CD8-positive, alpha-beta memory T cell (primary cell): ENCODE data around the gene PALM3. TPM values are rescaled to one million over a fixed set of nuclear protein-coding genes. Genes with fewer than 3 reads are reported as not detected.

Source experiments
- CTCF ChIA-PET: fragments of 350-600 bp; sonication (Branson Sonifier 250); formaldehyde crosslinking; loops from one replicate; lab custom pipeline; 2021; ENCODE audit warnings: antibody characterized with exemption; lab: Charles Lee
- POLR2A ChIA-PET: fragments of 350-600 bp; sonication (Branson Sonifier 250); formaldehyde crosslinking; loops from one replicate; lab custom pipeline; 2021; ENCODE audit warnings: antibody characterized with exemption; lab: Charles Lee
- DNase-seq, 5 donors: peaks; one replicate each; pipeline versions ENCODE4 v3.0.0 to v3.0.0-alpha.2; 2020 to 2022; ENCODE audit warnings: mixed read lengths in 1 of 5
- H3K27ac ChIP-seq: one replicate; pipeline ENCODE4 v1.7.0; 2013; ENCODE audit warnings: low read depth, mild to moderate bottlenecking, low read length, moderate library complexity
- H3K27me3 ChIP-seq: 2 replicates; pipeline ENCODE4 v1.7.0; 2013; ENCODE audit warnings: low read length, mild to moderate bottlenecking; ENCODE audit not compliant: insufficient read depth, poor library complexity, severe bottlenecking
- H3K36me3 ChIP-seq: 2 replicates; pipeline ENCODE4 v1.7.0; 2013; ENCODE audit warnings: mild to moderate bottlenecking, low read length, moderate library complexity; ENCODE audit not compliant: insufficient read depth
- H3K4me1 ChIP-seq: 2 replicates; pipeline ENCODE4 v1.7.0; 2013; ENCODE audit warnings: mild to moderate bottlenecking, low read length, moderate library complexity; ENCODE audit not compliant: insufficient read depth
- H3K4me3 ChIP-seq: 2 replicates; pipeline ENCODE4 v1.7.0; 2013; ENCODE audit warnings: mild to moderate bottlenecking, low read length
- H3K9me3 ChIP-seq: 2 replicates; pipeline ENCODE4 v1.7.0; 2013; ENCODE audit warnings: mild to moderate bottlenecking, low read length
- H3K27ac Mint-ChIP-seq, 8 donors: one replicate each; pipeline ENCODE4 v1.8.0; 2020 to 2021; ENCODE audit warnings: mixed read lengths in 8 of 8, mild to moderate bottlenecking in 6 of 8, inconsistent platforms in 3 of 8, moderate library complexity in 3 of 8
- H3K27me3 Mint-ChIP-seq, 2 donors: one replicate each; pipeline ENCODE4 v1.8.0; 2020 to 2021; ENCODE audit warnings: mixed read lengths in 2 of 2, mild to moderate bottlenecking in 1 of 2, moderate library complexity in 1 of 2
- H3K36me3 Mint-ChIP-seq, 3 donors: one replicate each; pipeline ENCODE4 v1.8.0; 2020 to 2021; ENCODE audit warnings: mixed read lengths in 3 of 3, inconsistent platforms in 1 of 3, mild to moderate bottlenecking in 1 of 3
- H3K4me1 Mint-ChIP-seq, 3 donors: one replicate each; pipeline ENCODE4 v1.8.0; 2020 to 2021; ENCODE audit warnings: mixed read lengths in 3 of 3, inconsistent platforms in 1 of 3, mild to moderate bottlenecking in 1 of 3
- H3K4me3 Mint-ChIP-seq, 7 donors: one replicate each; pipeline ENCODE4 v1.8.0; 2020 to 2021; ENCODE audit warnings: mixed read lengths in 7 of 7, mild to moderate bottlenecking in 6 of 7, moderate library complexity in 4 of 7, inconsistent platforms in 2 of 7
- H3K9me3 Mint-ChIP-seq, 5 donors: one replicate each; pipeline ENCODE4 v1.8.0; 2020 to 2022; ENCODE audit warnings: mixed read lengths in 5 of 5, mild to moderate bottlenecking in 3 of 5, moderate library complexity in 2 of 5, inconsistent platforms in 1 of 5
- polyA plus RNA-seq: library from polyadenylated mRNA; unstranded; fragments of 300-500 nt; fragmentation: Illumina TruSeq; gene quantifications from one replicate; pipeline ENCODE4 v1.2.3, GENCODE V29; 2021
- total RNA-seq, 2 experiments: library from RNA; stranded (reverse); gene quantifications; one replicate each; pipeline ENCODE4 v1.2.3, GENCODE V29; 2021

The PALM3 gene
- not detected for total RNA-seq
- not detected for polyA plus RNA-seq

- no peak within 1 kb of the TSS for H3K4me3 ChIP-seq
- Mint-ChIP-seq H3K4me3 (no peak within 1 kb of the TSS), H3K9me3 (no peaks in the 10 kb centered on the region), H3K27ac (peak within 1 kb of the TSS in 2 of 8 donors; percentile 30 to 32), H3K27me3 (peaks cover 20 to 36% of the 10 kb centered on the region in 2 donors), H3K36me3 (no peaks in the 10 kb centered on the region), H3K4me1 (peaks cover 11 to 23% (median 11%) of the 10 kb centered on the region in 3 donors)
- H3K27ac ChIP-seq, result no peak within 1 kb of the TSS
- peaks cover 17% of the 10 kb centered on the region for H3K4me1 ChIP-seq
- POLR2A ChIA-PET, result interaction anchor here (0.5 kb wide), 1 partner anchor 914 kb away, joined by 11 read pairs; no protein-coding TSS in a partner anchor
- DNase-seq, result no peak
- CTCF ChIA-PET, result interaction anchor here (7.8 kb wide), 1 partner anchor 9 kb away, joined by 67 read pairs; the partner anchor contains the start of gene MISP3
- peaks cover 16% of the 10 kb centered on the region for H3K27me3 ChIP-seq
- no peaks in the 10 kb centered on the region for H3K36me3 ChIP-seq
- no peaks in the 10 kb centered on the region for H3K9me3 ChIP-seq
These were observed at the start of gene PALM3 for GRCh38 chr19:14061751-14062557. Gene PALM3 (minus strand): TSS chr19:14062076. CDS start chr19:14061980, 96 bp downstream.

DNA sequence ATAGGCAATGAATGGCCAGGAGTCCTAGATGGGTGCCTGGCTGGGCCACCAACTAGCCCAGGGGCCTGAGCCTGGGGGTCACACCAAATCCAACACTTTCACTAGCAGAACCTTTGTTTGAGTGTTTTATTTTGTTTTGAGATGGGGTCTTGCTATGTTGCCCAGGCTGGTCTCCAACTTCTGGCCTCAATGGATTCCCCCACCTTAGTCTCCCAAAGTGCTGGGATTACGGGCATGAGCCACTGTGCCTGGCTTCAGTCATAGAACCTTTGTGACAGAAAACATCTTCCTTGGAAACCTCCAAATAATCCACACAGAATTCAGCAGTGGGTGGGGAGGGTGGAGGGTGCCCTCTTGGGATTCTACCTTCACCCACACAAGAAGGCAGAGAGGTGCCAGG, 49.6 kb upstream of the PALM3 start:
- Mint-ChIP-seq H3K27ac (peak overlapping the region in 1 of 8 donors; percentile 3), H3K4me3 (no peak overlapping the region), H3K4me1 (peaks cover 20 to 48% (median 21%) of the 10 kb centered on the region in 3 donors), H3K9me3 (no peaks in the 10 kb centered on the region), H3K27me3 (peaks cover 0 to 4% of the 10 kb centered on the region in 2 donors), H3K36me3 (peaks cover 0 to 12% (median 0%) of the 10 kb centered on the region in 3 donors)
- CTCF ChIA-PET, result interaction anchor here (1.6 kb wide), 1 partner anchor 25 kb away, joined by 3 read pairs; no protein-coding TSS in a partner anchor
- Histone ChIP-seq H3K27me3 (no peaks in the 10 kb centered on the region), H3K4me3 (no peak overlapping the region), H3K27ac (no peak overlapping the region), H3K9me3 (no peaks in the 10 kb centered on the region), H3K4me1 (peaks cover 26% of the 10 kb centered on the region), H3K36me3 (no peaks in the 10 kb centered on the region)
- POLR2A ChIA-PET, result no interaction called here
- no peak for DNase-seq

DNA sequence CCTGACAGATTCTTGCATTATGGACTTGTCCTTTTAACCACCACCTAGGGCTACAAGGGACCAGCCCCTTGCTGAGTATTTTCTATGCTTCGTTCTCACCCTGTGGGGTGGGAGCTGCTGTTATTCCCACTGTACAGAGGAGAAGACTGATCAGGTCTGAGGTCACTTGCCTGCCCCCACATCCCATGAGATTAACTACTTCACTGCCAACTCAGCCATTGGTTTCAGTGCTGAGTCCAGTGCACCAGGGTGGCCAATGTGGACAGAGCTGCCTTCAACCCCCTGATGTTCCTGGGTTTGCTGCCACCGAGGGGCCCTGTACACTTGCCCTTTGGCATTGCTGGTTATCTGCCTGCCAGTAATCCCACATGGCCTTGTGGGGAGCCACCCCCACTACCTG, 48.8 kb upstream of the PALM3 start:
- Mint-ChIP-seq H3K4me1 (peaks cover 11 to 39% (median 14%) of the 10 kb centered on the region in 3 donors), H3K36me3 (peaks cover 0 to 20% (median 0%) of the 10 kb centered on the region in 3 donors), H3K9me3 (no peaks in the 10 kb centered on the region), H3K27ac (peak overlapping the region in 2 of 8 donors; percentile 27 to 33), H3K27me3 (peaks cover 0 to 4% of the 10 kb centered on the region in 2 donors), H3K4me3 (no peak overlapping the region)
- no peak overlapping the region for H3K27ac ChIP-seq
- DNase-seq, result no peak
- no peaks in the 10 kb centered on the region for H3K27me3 ChIP-seq
- H3K4me3 ChIP-seq, result no peak overlapping the region
- H3K4me1 ChIP-seq, result peaks cover 18% of the 10 kb centered on the region
- H3K9me3 ChIP-seq, result no peaks in the 10 kb centered on the region
- no peaks in the 10 kb centered on the region for H3K36me3 ChIP-seq
- POLR2A ChIA-PET, result interaction anchor here (0.6 kb wide), 1 partner anchor 317 kb away, joined by 10 read pairs; no protein-coding TSS in a partner anchor
- CTCF ChIA-PET, result interaction anchor here (1.6 kb wide), 1 partner anchor 26 kb away, joined by 3 read pairs; no protein-coding TSS in a partner anchor

DNA sequence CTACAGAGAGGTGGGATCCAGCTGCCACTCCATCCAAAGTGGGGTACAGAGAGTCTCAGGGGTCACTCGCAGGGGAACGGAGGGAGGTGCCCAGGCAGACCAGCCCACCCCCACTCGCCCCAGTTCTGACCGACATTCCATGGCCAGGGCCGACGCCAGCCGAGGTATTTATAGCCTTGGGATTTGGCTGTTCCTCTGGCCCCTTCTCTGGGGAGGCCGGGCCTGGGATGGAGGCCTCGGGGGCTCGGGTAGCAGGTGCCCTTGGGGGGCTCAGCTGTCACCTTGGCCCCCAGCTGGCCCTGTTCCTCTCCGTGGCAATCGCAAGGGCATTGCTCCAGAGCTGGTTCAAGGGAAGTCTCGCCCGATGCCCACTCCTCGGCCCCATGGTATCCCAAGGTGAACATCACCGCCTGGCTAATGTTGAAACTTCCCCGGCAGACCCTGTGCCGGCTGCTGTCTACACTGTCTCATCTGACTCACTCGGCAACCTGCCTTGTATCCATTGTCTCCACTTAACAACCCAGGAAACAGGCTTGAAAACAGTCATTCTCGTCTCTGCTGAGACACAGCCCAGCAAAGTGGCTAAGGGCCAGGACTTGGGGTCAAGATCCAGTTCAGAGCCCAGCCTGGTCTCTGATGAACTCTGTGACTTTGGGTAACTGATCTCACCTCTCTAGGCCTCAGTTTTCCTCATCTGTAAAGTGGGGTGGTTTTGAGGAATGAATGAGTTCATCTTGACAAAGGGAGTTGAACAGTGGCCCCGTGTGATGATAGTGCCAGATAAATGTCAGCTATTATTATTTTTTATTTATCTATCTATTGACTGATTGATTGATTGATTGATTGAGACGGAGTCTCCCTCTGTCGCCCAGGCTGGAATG, 45.9 kb upstream of the PALM3 start:
- Histone ChIP-seq H3K4me3 (no peak overlapping the region), H3K27me3 (no peaks in the 10 kb centered on the region), H3K36me3 (no peaks in the 10 kb centered on the region), H3K9me3 (no peaks in the 10 kb centered on the region), H3K4me1 (peaks cover 5% of the 10 kb centered on the region), H3K27ac (no peak overlapping the region)
- POLR2A ChIA-PET, result no interaction called here
- CTCF ChIA-PET, result interaction anchor here (1.0 kb wide), 1 partner anchor 12 kb away, joined by 3 read pairs; no protein-coding TSS in a partner anchor
- Mint-ChIP-seq H3K27ac (peak overlapping the region in 1 of 8 donors; percentile 58), H3K4me1 (peaks cover 0 to 16% (median 1%) of the 10 kb centered on the region in 3 donors), H3K9me3 (no peaks in the 10 kb centered on the region), H3K27me3 (no peaks in the 10 kb centered on the region), H3K36me3 (peaks cover 0 to 35% (median 3%) of the 10 kb centered on the region in 3 donors), H3K4me3 (no peak overlapping the region)
- no peak for DNase-seq

- Mint-ChIP-seq H3K4me1 (peaks cover 0 to 8% (median 1%) of the 10 kb centered on the region in 3 donors), H3K27ac (peak overlapping the region in 1 of 8 donors; percentile 57), H3K9me3 (no peaks in the 10 kb centered on the region), H3K4me3 (no peak overlapping the region), H3K27me3 (no peaks in the 10 kb centered on the region), H3K36me3 (peaks cover 0 to 44% (median 3%) of the 10 kb centered on the region in 3 donors)
- Histone ChIP-seq H3K27ac (no peak overlapping the region), H3K27me3 (no peaks in the 10 kb centered on the region), H3K9me3 (no peaks in the 10 kb centered on the region), H3K36me3 (peaks cover 8% of the 10 kb centered on the region), H3K4me3 (no peak overlapping the region), H3K4me1 (peaks cover 4% of the 10 kb centered on the region)
- ChIA-PET CTCF (interaction anchor here (1.0 kb wide), 1 partner anchor 11 kb away, joined by 3 read pairs; no protein-coding TSS in a partner anchor), POLR2A (no interaction called here)
- DNase-seq, result no peak
These were observed 45.0 kb upstream of the PALM3 start for GRCh38 chr19:14106840-14107239.

GRCh38 chr19:14105680-14106079, 43.8 kb upstream of the PALM3 start:
- no peaks in the 10 kb centered on the region for H3K27me3 ChIP-seq
- no peak for DNase-seq
- ChIA-PET POLR2A (interaction anchor here (0.5 to 0.7 kb wide), 3 partner anchors 10 to 219 kb away, joined by 3 to 5 read pairs (median 3); partner anchors contain the start of gene ASF1B), CTCF (interaction anchor here (1.2 kb wide), 1 partner anchor 12 kb away, joined by 3 read pairs; the partner anchor contains the start of gene PRKACA)
- no peaks in the 10 kb centered on the region for H3K4me1 ChIP-seq
- peak overlapping the region in 1 of 8 donors; percentile 33 for H3K27ac Mint-ChIP-seq
- peaks cover 0 to 3% (median 0%) of the 10 kb centered on the region in 3 donors for H3K4me1 Mint-ChIP-seq
- H3K36me3 Mint-ChIP-seq, result peaks cover 3 to 51% (median 6%) of the 10 kb centered on the region in 3 donors
- no peaks in the 10 kb centered on the region for H3K9me3 ChIP-seq
- no peak overlapping the region for H3K4me3 Mint-ChIP-seq
- H3K27me3 Mint-ChIP-seq, result no peaks in the 10 kb centered on the region
- H3K4me3 ChIP-seq, result no peak overlapping the region
- no peak overlapping the region for H3K27ac ChIP-seq
- peaks cover 9% of the 10 kb centered on the region for H3K36me3 ChIP-seq
- no peaks in the 10 kb centered on the region for H3K9me3 Mint-ChIP-seq

DNA sequence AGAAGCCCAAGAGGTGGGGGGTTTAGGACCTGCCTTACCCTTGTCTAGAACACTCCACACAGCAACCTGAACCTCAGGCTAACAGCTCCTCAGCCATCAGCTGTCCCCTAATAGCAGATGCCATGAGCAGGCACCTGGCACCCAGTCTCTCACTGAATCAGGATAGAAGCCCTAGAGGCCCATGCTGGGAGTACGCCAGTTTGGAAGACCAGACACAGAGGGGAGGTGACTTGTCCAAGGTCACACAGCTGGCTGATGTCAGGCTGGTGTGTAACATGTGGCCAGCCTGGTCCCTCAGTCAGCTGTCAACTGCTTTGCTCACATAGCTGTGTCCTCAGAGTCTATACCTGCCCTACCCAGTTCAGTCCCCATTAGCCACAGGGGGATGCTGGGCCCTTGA, 41.4 kb upstream of the PALM3 start:
- Mint-ChIP-seq H3K36me3 (peaks cover 5 to 53% (median 6%) of the 10 kb centered on the region in 3 donors), H3K4me1 (no peaks in the 10 kb centered on the region), H3K27me3 (no peaks in the 10 kb centered on the region), H3K4me3 (no peak overlapping the region), H3K9me3 (no peaks in the 10 kb centered on the region), H3K27ac (no peak overlapping the region)
- Histone ChIP-seq H3K27ac (no peak overlapping the region), H3K27me3 (no peaks in the 10 kb centered on the region), H3K4me1 (no peaks in the 10 kb centered on the region), H3K36me3 (peaks cover 11% of the 10 kb centered on the region), H3K4me3 (no peak overlapping the region), H3K9me3 (no peaks in the 10 kb centered on the region)
- no peak for DNase-seq
- CTCF ChIA-PET, result interaction anchor here (1.5 kb wide), 1 partner anchor 33 kb away, joined by 4 read pairs; the partner anchor contains the start of gene ASF1B
- POLR2A ChIA-PET, result no interaction called here
